Measurements from ENCODE around the gene PIR. TPM values are rescaled to one million over a fixed set of nuclear protein-coding genes. Genes with fewer than 3 reads are reported as not detected.

Gene PIR
- total RNA-seq, 3 donors from 2014 or later (not counting 1 experiment from before 2014, with no cell fraction given) = 0.57 TPM; not detected in 2

DNA sequence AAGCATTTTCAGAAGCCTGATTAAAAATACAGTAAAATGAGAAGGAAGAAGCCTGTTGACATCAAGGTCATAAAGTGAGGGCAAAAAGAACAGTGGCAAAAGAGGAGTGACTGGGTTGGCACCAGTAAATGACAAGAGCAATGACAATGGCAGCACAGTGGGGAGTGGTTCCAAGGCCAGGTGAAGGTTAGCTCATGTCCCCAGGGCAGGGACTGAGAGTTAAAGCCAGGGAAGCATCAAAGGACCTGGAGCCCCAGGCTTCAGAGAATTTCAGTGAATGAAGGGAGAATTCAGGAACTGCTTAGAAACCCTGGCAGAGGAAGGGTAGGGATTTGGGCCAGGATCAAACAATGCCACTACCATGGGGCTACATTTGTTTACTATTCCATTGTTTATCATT lies 149.0 kb downstream of the PIR start:
- Histone ChIP-seq H3K4me1 (ENCODE audit: control insufficient read depth, insufficient read depth, low read length) (no peaks in the 10 kb centered on the region), H3K27me3 (ENCODE audit: control insufficient read depth, insufficient read depth, low read length) (no peaks in the 10 kb centered on the region), H3K9me3 (ENCODE audit: control insufficient read depth, insufficient read depth, low read length) (no peaks in the 10 kb centered on the region), H3K4me3 (ENCODE audit: low read length) (no peak overlapping the region), H3K27ac (ENCODE audit: low read length) (no peak overlapping the region), H3K36me3 (ENCODE audit: control insufficient read depth, insufficient read depth, low read length) (no peaks in the 10 kb centered on the region)
- H3K9me3 Mint-ChIP-seq = no peaks in the 10 kb centered on the region
- H3K4me3 Mint-ChIP-seq = no peak overlapping the region
- intact Hi-C loops (cut with micrococcal nuclease) = no loop called here
- no peaks in the 10 kb centered on the region for H3K36me3 Mint-ChIP-seq
- ATAC-seq = no peak
- H3K27ac Mint-ChIP-seq = no peak overlapping the region
- H3K4me1 Mint-ChIP-seq = no peaks in the 10 kb centered on the region
- no peak for DNase-seq
- peaks cover 12 to 53% of the 10 kb centered on the region in 2 donors for H3K27me3 Mint-ChIP-seq (ENCODE audit: low read depth in 2 of 2)
- TF ChIP-seq, protein P1, sequence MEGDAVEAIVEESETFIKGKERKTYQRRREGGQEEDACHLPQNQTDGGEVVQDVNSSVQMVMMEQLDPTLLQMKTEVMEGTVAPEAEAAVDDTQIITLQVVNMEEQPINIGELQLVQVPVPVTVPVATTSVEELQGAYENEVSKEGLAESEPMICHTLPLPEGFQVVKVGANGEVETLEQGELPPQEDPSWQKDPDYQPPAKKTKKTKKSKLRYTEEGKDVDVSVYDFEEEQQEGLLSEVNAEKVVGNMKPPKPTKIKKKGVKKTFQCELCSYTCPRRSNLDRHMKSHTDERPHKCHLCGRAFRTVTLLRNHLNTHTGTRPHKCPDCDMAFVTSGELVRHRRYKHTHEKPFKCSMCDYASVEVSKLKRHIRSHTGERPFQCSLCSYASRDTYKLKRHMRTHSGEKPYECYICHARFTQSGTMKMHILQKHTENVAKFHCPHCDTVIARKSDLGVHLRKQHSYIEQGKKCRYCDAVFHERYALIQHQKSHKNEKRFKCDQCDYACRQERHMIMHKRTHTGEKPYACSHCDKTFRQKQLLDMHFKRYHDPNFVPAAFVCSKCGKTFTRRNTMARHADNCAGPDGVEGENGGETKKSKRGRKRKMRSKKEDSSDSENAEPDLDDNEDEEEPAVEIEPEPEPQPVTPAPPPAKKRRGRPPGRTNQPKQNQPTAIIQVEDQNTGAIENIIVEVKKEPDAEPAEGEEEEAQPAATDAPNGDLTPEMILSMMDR (IDR thresholded peaks at IDR 0.05) = no peak

DNA sequence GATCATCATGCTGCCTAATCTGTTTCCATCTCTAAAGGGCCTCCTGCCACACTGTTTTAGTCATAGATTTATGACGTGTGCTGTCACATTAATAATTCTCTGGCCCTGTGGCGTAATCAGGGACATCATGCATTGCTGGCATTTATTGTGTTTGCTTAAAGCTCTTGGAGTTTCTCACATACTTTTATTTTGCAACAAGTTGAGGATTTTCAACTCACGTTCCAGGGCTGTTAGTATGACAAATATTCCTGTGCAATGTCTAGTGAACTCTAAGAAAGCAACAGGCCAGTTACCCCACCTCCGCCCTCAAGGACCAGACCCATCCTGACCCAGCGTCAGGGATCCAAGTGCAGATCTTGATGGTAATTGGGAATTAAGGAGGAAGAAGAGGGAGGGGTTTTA lies 150.1 kb downstream of the PIR start:
- H3K4me1 ChIP-seq (ENCODE audit: control insufficient read depth, insufficient read depth, low read length) = no peaks in the 10 kb centered on the region
- H3K27ac ChIP-seq (ENCODE audit: low read length) = no peak overlapping the region
- ATAC-seq = no peak
- DNase-seq = no peak
- no peaks in the 10 kb centered on the region for H3K9me3 ChIP-seq (ENCODE audit: control insufficient read depth, insufficient read depth, low read length)
- no peak overlapping the region for H3K4me3 ChIP-seq (ENCODE audit: low read length)
- no peaks in the 10 kb centered on the region for H3K36me3 ChIP-seq (ENCODE audit: control insufficient read depth, insufficient read depth, low read length)
- H3K27me3 ChIP-seq (ENCODE audit: control insufficient read depth, insufficient read depth, low read length) = peaks cover 3% of the 10 kb centered on the region
- H3K9me3 Mint-ChIP-seq = no peaks in the 10 kb centered on the region
- no peaks in the 10 kb centered on the region for H3K4me1 Mint-ChIP-seq
- WGBS (ENCODE audit: insufficient coverage) = 85% methylated on average over 4 of the region's 5 CpGs
- no peak overlapping the region for H3K4me3 Mint-ChIP-seq
- TF ChIP-seq, protein P1 (IDR thresholded peaks at IDR 0.05) = no peak
- intact Hi-C loops (cut with micrococcal nuclease) = no loop called here
- no peak overlapping the region for H3K27ac Mint-ChIP-seq
- no peaks in the 10 kb centered on the region for H3K36me3 Mint-ChIP-seq
- peaks cover 16 to 50% of the 10 kb centered on the region in 2 donors for H3K27me3 Mint-ChIP-seq (ENCODE audit: low read depth in 2 of 2)

DNA sequence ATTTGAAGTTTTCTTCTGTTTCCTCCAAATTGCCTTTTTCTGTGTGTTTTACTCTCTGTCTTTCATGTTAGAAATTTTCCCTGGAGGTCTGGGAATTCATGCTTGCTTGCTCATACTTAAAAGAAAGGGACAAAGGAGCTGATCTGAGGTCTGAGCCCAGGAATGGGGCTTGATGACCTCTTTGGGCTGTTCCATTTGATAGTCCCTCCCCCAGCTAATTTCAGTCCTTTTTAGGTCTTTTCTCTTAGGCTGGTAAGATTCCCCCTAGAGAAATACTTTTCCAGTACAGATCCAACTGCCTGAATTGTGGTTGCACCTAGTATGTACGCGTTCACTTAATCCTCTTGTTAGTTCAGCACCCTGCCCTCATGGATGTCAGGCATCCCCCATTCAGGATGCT lies 152.3 kb downstream of the PIR start:
- no peaks in the 10 kb centered on the region for H3K4me1 ChIP-seq (ENCODE audit: control insufficient read depth, insufficient read depth, low read length)
- no peaks in the 10 kb centered on the region for H3K36me3 ChIP-seq (ENCODE audit: control insufficient read depth, insufficient read depth, low read length)
- no peak for ATAC-seq
- H3K4me3 ChIP-seq (ENCODE audit: low read length) = no peak overlapping the region
- intact Hi-C loops (cut with micrococcal nuclease) = no loop called here
- WGBS (ENCODE audit: insufficient coverage) = 100% methylated on average over 2 of the region's 2 CpGs
- H3K9me3 Mint-ChIP-seq = no peaks in the 10 kb centered on the region
- TF ChIP-seq, protein P1 (IDR thresholded peaks at IDR 0.05) = no peak
- no peak overlapping the region for H3K27ac ChIP-seq (ENCODE audit: low read length)
- H3K9me3 ChIP-seq (ENCODE audit: control insufficient read depth, insufficient read depth, low read length) = no peaks in the 10 kb centered on the region
- no peak overlapping the region for H3K4me3 Mint-ChIP-seq
- no peak for DNase-seq
- H3K27me3 Mint-ChIP-seq (ENCODE audit: low read depth in 2 of 2) = peaks cover 20 to 66% of the 10 kb centered on the region in 2 donors
- no peaks in the 10 kb centered on the region for H3K36me3 Mint-ChIP-seq
- peaks cover 3% of the 10 kb centered on the region for H3K27me3 ChIP-seq (ENCODE audit: control insufficient read depth, insufficient read depth, low read length)
- no peak overlapping the region for H3K27ac Mint-ChIP-seq
- H3K4me1 Mint-ChIP-seq = peaks cover 0 to 6% of the 10 kb centered on the region in 2 donors

DNA sequence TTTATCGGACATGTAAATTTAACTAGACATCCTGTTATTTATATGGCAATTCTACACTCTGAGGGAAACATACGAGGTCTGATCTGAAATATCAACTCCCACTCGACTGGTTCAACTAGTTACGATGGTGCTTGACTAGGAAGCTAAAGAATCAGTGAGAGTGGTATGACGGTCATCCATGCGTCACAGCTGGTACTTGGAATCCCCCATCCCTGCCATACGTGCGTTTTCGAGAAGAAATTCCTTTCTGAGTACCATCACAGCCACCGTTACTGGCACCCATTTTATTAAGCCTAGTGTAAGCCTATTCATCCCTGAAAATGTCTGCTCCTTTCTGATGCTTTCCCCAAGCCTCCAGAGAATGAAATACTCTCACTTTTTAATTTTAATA lies 157.1 kb downstream of the PIR start:
- H3K36me3 ChIP-seq (ENCODE audit: control insufficient read depth, insufficient read depth, low read length) = peaks cover 8% of the 10 kb centered on the region
- DNase-seq (peak; percentile 49 to 86), ATAC-seq (peak; percentile 48 to 56 (median 55))
- H3K27me3 ChIP-seq (ENCODE audit: control insufficient read depth, insufficient read depth, low read length) = peaks cover 3% of the 10 kb centered on the region
- H3K9me3 ChIP-seq (ENCODE audit: control insufficient read depth, insufficient read depth, low read length) = no peaks in the 10 kb centered on the region
- TF ChIP-seq, protein P1 (IDR thresholded peaks at IDR 0.05) = no peak
- Mint-ChIP-seq H3K9me3 (no peaks in the 10 kb centered on the region), H3K36me3 (no peaks in the 10 kb centered on the region), H3K27me3 (ENCODE audit: low read depth in 2 of 2) (peaks cover 12 to 40% of the 10 kb centered on the region in 2 donors), H3K27ac (peak overlapping the region; percentile 93), H3K4me1 (peaks cover 0 to 14% of the 10 kb centered on the region in 2 donors), H3K4me3 (peak overlapping the region; percentile 89)
- intact Hi-C loops (cut with micrococcal nuclease) = loop anchor here (10.0 kb wide), 3 partner anchors 339 to 1681 kb away; partner anchors contain the start of gene TCEANC
- whole genome bisulfite sequencing (ENCODE audit: insufficient coverage) = 0% methylated on average over 9 of the region's 10 CpGs
- peak overlapping the region; percentile 76 for H3K27ac ChIP-seq (ENCODE audit: low read length)
- peak overlapping the region; percentile 31 for H3K4me3 ChIP-seq (ENCODE audit: low read length)
- H3K4me1 ChIP-seq (ENCODE audit: control insufficient read depth, insufficient read depth, low read length) = peaks cover 11% of the 10 kb centered on the region

Measured in natural killer cell (primary cell).